PC-3 (cell line): ENCODE data around the gene CKB. TPM values are rescaled to one million over a fixed set of nuclear protein-coding genes. Genes with fewer than 3 reads are reported as not detected.

Source experiments
- ATAC-seq: fragments of 200-7000 bp; cut with Tn5 transposase; 2 replicates; pipeline ENCODE4 v1.9.1; 2020; ENCODE audit warnings: mild to moderate bottlenecking, moderate library complexity
- BruUV-seq: library from RNA; stranded (reverse); fragments of 400-500 nt; replicated peaks from 2 replicates; lab custom pipeline; 2021; lab: Mats Ljungman, UMichigan
- CTCF ChIA-PET: fragments of 300-600 bp; sonication (Branson Sonifier 250); formaldehyde crosslinking; loops from one replicate; lab custom pipeline; 2022; ENCODE audit warnings: antibody characterized with exemption; lab: Charles Lee
- POLR2A ChIA-PET: fragments of 300-600 bp; sonication (Branson Sonifier 250); formaldehyde crosslinking; loops from one replicate; lab custom pipeline; 2022; ENCODE audit warnings: antibody characterized with exemption; ENCODE audit not compliant: unreplicated experiment; lab: Charles Lee
- DNase-seq: peaks from one replicate; pipeline ENCODE4 v3.0.0-alpha.2; 2015
- H2AFZ ChIP-seq: fragments of 300-600 bp; sonication (generic); 2 replicates; pipeline ENCODE4 v1.6.0; 2016; ENCODE audit warnings: antibody characterized with exemption, low read length
- H3F3A ChIP-seq: fragments of 300-600 bp; sonication (generic); one replicate; pipeline ENCODE4 v1.6.0; 2017; ENCODE audit warnings: antibody characterized with exemption, low read length, control low read depth, mild to moderate bottlenecking; ENCODE audit not compliant: unreplicated experiment
- H3K27ac ChIP-seq: fragments of 300-600 bp; sonication (generic); 2 replicates; pipeline ENCODE4 v1.5.1; 2016; ENCODE audit warnings: mild to moderate bottlenecking, low read length
- H3K27me3 ChIP-seq: fragments of 300-600 bp; sonication (generic); 2 replicates; pipeline ENCODE4 v1.6.1; 2016; ENCODE audit warnings: low read length, mixed read lengths
- H3K36me3 ChIP-seq: fragments of 300-600 bp; sonication (generic); 2 replicates; pipeline ENCODE4 v1.6.1; 2016; ENCODE audit warnings: low read depth, mixed run types, low read length, mixed read lengths
- H3K4me1 ChIP-seq: fragments of 300-600 bp; sonication (generic); 2 replicates; pipeline ENCODE4 v1.5.1; 2016; ENCODE audit warnings: low read length; ENCODE audit not compliant: insufficient read depth
- H3K4me2 ChIP-seq: fragments of 300-600 bp; sonication (generic); 2 replicates; pipeline ENCODE4 v1.6.0; 2016; ENCODE audit warnings: low read length
- H3K4me3 ChIP-seq: fragments of 300-600 bp; sonication (generic); 2 replicates; pipeline ENCODE4 v1.5.1; 2016; ENCODE audit warnings: mild to moderate bottlenecking, low read length, mixed read lengths
- H3K79me2 ChIP-seq: fragments of 300-600 bp; sonication (generic); 2 replicates; pipeline ENCODE4 v1.6.1; 2017; ENCODE audit warnings: low read length, mixed read lengths
- H3K9ac ChIP-seq: fragments of 300-600 bp; sonication (generic); 2 replicates; pipeline ENCODE4 v1.6.0; 2016; ENCODE audit warnings: mild to moderate bottlenecking, low read length
- H3K9me2 ChIP-seq: fragments of 300-600 bp; sonication (generic); replicated peaks from 2 replicates; pipeline ENCODE4 v1.6.1; 2016; ENCODE audit warnings: mixed run types, low read length, mixed read lengths
- H3K9me3 ChIP-seq: fragments of 300-600 bp; sonication (generic); 2 replicates; pipeline ENCODE4 v1.6.1; 2016; ENCODE audit warnings: low read length, mixed read lengths
- H4K20me1 ChIP-seq: fragments of 300-600 bp; sonication (generic); 2 replicates; pipeline ENCODE4 v1.6.1; 2016; ENCODE audit warnings: low read length, mixed read lengths
- EZH2 ChIP-seq: fragments of 300-600 bp; sonication (generic); IDR thresholded peaks from one replicate; pipeline ENCODE4 v1.6.1; 2017; ENCODE audit warnings: antibody characterized with exemption, mild to moderate bottlenecking, low read length; ENCODE audit not compliant: unreplicated experiment
- EZH2phosphoT487 ChIP-seq: fragments of 300-600 bp; sonication (generic); IDR thresholded peaks from 2 replicates; pipeline ENCODE4 v1.6.1; 2018; ENCODE audit warnings: mild to moderate bottlenecking, antibody characterized with exemption, low read length, borderline replicate concordance
- intact Hi-C: fragments of 100-400 bp; cut with micrococcal nuclease; formaldehyde crosslinking; loops from 2 replicates; pipeline ENCODE4 v1.9.0; 2023
- total RNA-seq: library from RNA; depleted of rRNA; stranded (reverse); fragments of >200 nt; gene quantifications from 2 replicates; pipeline ENCODE4 v1.2.3, GENCODE V29; 2014
- TF ChIP-seq, protein P1 (sequence below): fragments of 300-600 bp; sonication (generic); conservative IDR thresholded peaks from 2 replicates; pipeline ENCODE4 v1.5.1; 2017; ENCODE audit warnings: antibody characterized with exemption, low read depth, mild to moderate bottlenecking, low read length

CKB gene
- total RNA-seq, 1 experiment from 2014 or later, result 299 TPM

DNA sequence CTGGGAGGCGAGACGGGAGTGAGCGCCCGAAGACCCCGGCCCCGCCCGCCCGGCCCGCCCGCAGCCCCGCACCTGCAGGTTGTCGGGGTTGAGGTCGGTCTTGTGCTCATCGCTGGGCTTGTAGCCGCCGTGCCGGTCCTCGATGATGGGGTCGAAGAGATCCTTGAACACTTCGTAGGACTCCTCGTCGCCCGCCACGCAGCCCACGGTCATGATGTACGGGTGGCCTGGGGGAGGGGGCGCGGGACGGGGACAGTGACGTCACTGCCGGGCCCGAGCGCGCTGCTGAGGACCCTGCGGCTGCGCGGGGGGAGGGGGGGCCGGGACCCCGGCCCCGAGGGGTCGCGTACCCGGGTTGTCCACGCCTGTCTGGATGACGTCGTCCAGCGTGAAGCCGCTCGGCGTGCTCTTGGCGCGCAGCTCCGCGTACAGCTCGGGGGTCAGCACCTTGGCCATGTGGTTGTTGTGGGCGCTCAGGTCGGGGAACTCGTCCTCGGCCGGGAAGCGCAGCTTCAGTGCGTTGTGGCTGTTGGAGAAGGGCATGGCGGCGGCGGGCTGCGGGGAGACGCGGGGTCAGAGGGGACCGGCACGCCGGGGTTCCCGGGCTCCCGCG is 573 bp downstream of the CKB start:
- H3F3A ChIP-seq, result no peaks in the 10 kb centered on the region
- no peaks in the 10 kb centered on the region for H3K9me2 ChIP-seq
- H3K4me3 ChIP-seq, result peak overlapping the region; percentile 89
- ChIA-PET POLR2A (interaction anchor here (0.6 kb wide), 1 partner anchor 1762 kb away, joined by 8 read pairs; no protein-coding TSS in a partner anchor), CTCF (no interaction called here)
- no peaks in the 10 kb centered on the region for H3K36me3 ChIP-seq
- no peaks in the 10 kb centered on the region for H3K9me3 ChIP-seq
- TF ChIP-seq EZH2phosphoT487, result no peak
- TF ChIP-seq EZH2, result no peak
- TF ChIP-seq, protein P1, sequence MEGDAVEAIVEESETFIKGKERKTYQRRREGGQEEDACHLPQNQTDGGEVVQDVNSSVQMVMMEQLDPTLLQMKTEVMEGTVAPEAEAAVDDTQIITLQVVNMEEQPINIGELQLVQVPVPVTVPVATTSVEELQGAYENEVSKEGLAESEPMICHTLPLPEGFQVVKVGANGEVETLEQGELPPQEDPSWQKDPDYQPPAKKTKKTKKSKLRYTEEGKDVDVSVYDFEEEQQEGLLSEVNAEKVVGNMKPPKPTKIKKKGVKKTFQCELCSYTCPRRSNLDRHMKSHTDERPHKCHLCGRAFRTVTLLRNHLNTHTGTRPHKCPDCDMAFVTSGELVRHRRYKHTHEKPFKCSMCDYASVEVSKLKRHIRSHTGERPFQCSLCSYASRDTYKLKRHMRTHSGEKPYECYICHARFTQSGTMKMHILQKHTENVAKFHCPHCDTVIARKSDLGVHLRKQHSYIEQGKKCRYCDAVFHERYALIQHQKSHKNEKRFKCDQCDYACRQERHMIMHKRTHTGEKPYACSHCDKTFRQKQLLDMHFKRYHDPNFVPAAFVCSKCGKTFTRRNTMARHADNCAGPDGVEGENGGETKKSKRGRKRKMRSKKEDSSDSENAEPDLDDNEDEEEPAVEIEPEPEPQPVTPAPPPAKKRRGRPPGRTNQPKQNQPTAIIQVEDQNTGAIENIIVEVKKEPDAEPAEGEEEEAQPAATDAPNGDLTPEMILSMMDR, result no peak
- H3K4me1 ChIP-seq, result peaks cover 9% of the 10 kb centered on the region
- DNase-seq, result no peak
- intact Hi-C loops, result loop anchor here (1.0 kb wide), 2 partner anchors 18 to 24 kb away; no protein-coding TSS in a partner anchor
- BruUV-seq, result no TSS peak
- H2AFZ ChIP-seq, result peak overlapping the region; percentile 65
- peak overlapping the region; percentile 54 for H3K9ac ChIP-seq
- peak overlapping the region; percentile 99 for H3K4me2 ChIP-seq
- no peak for ATAC-seq
- no peak overlapping the region for H3K27ac ChIP-seq
- H3K27me3 ChIP-seq, result no peaks in the 10 kb centered on the region
- H4K20me1 ChIP-seq, result peaks cover 7% of the 10 kb centered on the region; the same call in 1 of the 2 replicates
- H3K79me2 ChIP-seq, result 0 out of 2 replicates have a peak, but pooled peaks cover 4% of the 10 kb centered on the region

DNA sequence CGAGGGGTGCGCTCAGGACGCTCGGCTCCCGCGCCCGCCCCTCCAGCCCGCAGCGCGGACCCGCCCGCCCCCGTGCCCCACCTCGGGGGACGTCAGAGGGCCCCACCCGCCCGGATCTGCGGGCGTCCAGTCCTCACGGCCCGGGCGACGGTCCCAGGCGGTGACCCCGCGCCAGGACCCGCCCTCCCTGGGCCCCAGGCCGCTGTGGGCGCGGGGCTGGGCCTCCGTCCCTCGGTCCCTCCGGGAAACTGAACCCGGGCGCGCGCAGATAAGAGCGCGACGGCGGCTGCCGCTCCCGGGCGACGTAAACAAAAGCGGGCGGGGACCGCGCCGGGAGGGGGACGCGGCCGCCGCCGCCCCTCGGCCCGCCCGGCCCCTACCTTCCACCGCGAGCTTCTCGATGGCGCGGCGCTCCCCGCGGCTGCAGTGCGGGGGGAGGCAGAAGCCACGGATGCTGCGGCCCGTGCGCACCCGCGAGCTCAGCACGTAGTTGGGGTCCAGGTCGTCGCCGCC is 1.1 kb downstream of the CKB start:
- peak overlapping the region; percentile 63 for H2AFZ ChIP-seq

More for the DNA sequence above, 1.1 kb downstream of the CKB start:
- no peak for TF ChIP-seq EZH2
- TF ChIP-seq, protein P1, result no peak
- TF ChIP-seq EZH2phosphoT487, result no peak
- H3K27me3 ChIP-seq, result no peaks in the 10 kb centered on the region
- H3K4me2 ChIP-seq, result peak overlapping the region; percentile 99
- peaks cover 7% of the 10 kb centered on the region; the same call in 1 of the 2 replicates for H4K20me1 ChIP-seq
- BruUV-seq, result no TSS peak
- no peaks in the 10 kb centered on the region for H3F3A ChIP-seq
- no peaks in the 10 kb centered on the region for H3K9me2 ChIP-seq
- intact Hi-C loops, result loop anchor here (1.0 kb wide), 1 partner anchor 25 kb away; no protein-coding TSS in a partner anchor
- peaks cover 9% of the 10 kb centered on the region for H3K4me1 ChIP-seq
- DNase-seq (peak; percentile 32), ATAC-seq (peak; percentile 21)
- H3K4me3 ChIP-seq, result peak overlapping the region; percentile 89
- CTCF ChIA-PET, result interaction anchor here (0.6 to 1.5 kb wide), 3 partner anchors 20 to 37 kb away, joined by 4 to 8 read pairs (median 7); no protein-coding TSS in a partner anchor
- H3K9ac ChIP-seq, result 0 out of 2 replicates have a peak overlapping the region, but pooled peaks have one; percentile 10
- POLR2A ChIA-PET, result interaction anchor here (0.6 to 1.1 kb wide), 3 partner anchors 31 to 50 kb away, joined by 4 to 5 read pairs (median 4); no protein-coding TSS in a partner anchor
- 0 out of 2 replicates have a peak, but pooled peaks cover 4% of the 10 kb centered on the region for H3K79me2 ChIP-seq
- no peak overlapping the region for H3K27ac ChIP-seq
- H3K9me3 ChIP-seq, result no peaks in the 10 kb centered on the region
- H3K36me3 ChIP-seq, result no peaks in the 10 kb centered on the region
